Superior temporal gyrus (tissue), 1 donor: ENCODE results near the gene POC1B.

Experiments used
- DNase-seq: peaks from one replicate; pipeline ENCODE4 v3.0.0-alpha.2; 2016; ENCODE audit errors: extremely low spot score

Gene POC1B

GRCh38 chr12:89497005-89497404, 28.8 kb downstream of the POC1B start:
- no peak for DNase-seq

DNA sequence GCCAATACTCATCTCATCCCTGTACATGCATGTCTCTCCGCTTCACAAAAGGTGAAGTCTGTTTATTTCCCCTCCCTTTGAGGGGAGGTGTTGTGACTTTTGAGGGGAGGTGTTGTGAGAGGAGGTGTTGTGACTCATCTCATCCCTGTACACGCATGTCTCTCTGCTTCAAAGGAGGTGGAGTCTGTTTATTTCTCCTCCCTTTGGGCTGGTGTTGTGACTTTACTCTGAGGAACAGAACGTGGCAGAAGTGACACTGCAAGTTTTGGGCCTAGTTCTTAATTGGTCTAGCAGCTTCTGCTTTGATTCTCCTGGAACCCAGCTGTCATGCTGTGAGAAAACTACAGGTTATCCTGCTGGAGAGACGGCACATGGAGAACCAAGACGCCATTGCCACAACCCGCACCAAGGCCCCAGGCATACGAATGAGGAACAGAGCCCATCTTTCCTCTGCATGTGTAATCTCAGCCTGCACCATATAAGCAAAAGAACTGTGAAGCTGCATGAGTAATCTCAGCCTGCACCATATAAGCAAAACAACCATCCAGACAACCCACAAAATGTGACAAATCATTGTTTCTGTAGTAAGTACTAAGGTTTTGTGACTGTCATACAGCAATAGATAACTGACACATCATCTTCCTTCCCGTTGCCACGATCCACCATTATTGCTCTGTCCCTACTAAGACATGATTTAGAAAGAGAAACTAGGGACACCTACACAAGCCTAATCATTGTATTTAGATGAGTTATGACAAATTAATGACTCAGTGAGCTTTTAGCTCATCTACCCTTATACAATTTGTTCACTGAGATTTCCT, 31.2 kb downstream of the POC1B start:
- no peak for DNase-seq

DNA sequence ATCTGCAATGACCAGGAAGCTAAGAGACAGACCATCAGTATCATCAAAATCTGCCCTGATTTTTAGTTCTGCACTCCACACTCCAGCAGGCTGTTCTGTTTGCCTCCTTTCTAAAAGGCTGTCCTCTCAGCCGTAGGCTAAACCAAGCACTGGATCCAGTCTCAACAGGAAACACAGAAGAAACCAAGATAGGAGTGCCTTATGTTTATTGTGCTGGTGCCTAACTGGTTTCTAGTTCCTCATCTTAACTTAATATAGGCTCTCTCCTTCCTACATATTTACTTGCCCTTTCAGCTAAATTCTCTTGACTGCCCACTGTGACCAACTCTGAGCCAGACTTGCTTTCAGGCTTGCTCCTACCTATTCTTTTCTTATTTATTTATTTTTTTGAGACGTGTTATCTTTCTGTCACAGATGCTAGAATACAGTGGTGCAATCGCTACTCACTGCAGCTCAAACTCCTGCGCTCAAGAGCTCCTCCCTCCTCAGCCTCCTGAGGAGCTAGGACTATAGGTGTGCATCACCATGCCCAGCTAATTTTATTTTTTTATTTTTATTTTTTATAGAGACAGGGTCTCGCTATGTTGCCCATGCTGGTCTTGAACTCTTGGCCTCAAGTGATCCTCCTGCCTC, 32.1 kb downstream of the POC1B start:
- DNase-seq = no peak

GRCh38 chr12:89492883-89493282, 33.0 kb downstream of the POC1B start:
- no peak for DNase-seq

DNA sequence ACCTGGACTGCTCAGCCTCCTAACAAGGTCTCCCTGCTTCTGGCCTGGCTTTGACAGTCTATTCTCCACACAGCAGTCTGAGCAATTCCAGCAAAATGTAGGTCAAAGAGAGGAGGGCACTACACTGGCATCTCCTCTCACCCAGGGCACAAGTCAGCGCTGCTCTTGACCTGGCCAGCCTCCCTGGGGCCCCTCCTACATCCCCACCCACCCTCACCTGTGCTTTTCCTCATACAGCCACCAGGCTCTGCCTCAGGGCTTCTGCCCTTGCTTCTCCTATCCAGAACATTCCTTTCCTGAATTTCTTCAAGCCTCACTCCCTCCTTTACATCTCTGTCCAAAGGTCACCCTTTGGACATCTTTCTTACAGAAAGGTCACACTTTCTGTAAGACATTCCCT, 34.9 kb downstream of the POC1B start:
- DNase-seq = no peak

DNA sequence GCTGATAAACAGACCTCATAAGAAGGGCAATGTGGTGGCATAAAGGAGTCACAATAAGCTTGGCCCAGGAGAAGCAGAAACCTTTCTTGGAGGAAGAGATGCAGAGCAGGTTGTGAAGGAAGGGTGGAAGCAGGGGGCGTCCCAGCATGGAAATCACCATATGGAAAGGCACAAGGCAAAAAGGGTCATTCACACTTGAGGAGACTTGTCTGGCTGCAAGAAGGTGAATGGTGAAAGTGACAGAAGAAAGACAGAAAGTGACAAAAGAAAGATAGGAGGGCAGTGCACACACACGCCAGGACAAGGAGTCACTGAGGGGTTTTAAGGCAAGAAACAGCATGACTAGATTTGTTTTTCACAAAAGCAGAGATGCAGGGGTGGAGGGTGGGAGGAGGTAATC, 39.6 kb downstream of the POC1B start:
- no peak for DNase-seq

- DNase-seq = no peak
Observed at GRCh38 chr12:89484470-89484869, 41.4 kb downstream of the POC1B start.

GRCh38 chr12:89481213-89481914, 44.5 kb downstream of the POC1B start:
- DNase-seq = peak; percentile 85

DNA sequence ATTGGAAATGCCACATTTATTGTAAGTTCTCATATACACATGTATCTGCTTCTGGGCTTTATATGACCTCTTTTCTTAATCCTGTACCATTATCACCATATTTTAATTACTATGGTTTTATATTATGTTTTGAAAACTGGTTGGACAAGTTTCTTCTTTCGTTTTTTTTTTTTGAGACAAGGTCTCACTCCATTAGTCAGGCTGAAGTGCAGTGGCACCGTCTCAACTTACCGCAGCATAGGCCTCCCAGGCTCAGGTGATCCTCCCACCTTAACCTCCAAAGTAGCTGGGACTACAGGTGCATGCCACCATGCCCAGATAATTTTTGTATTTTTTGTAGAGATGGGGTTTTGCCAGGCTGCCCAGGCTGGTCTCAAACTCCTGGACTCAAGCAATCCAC, 45.9 kb downstream of the POC1B start:
- DNase-seq = no peak

DNA sequence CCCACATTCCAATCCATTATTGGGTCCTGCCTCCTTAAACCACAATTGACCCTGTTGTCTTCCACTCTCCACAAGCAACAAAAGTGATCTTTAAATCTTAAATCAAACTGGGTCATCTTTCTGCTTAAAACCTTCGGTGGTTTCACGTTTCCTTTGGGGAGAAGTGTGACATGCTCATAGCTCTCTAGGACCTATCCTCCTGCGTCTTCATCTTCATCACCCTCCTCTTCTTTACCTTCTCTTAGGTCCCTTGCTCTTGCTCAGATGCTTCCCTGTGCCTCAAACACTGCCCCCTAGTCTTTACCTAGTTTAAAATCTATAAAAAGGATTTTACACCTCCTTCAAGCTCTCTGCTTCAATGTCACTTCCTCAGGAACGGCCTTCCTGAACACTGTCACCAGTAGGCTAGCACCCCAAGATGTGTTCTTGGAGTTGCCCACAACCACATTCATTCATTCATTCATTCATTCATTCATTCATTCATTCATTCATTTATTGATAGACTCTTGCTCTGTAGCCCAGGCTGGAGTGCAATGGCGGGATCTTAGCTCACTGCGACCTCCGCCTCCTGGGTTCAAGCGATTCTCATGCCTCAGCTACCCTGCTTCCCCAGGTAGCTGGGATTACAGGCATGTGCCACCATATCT, 48.1 kb downstream of the POC1B start:
- DNase-seq = no peak

- DNase-seq = no peak
Observed at GRCh38 chr12:89476904-89477595, 48.8 kb downstream of the POC1B start.

GRCh38 chr12:89476232-89476631, 49.6 kb downstream of the POC1B start:
- DNase-seq = no peak

- DNase-seq = no peak
Observed at GRCh38 chr12:89475203-89475990, 50.5 kb downstream of the POC1B start.

- no peak for DNase-seq
Observed at GRCh38 chr12:89474615-89475014, 51.2 kb downstream of the POC1B start.

GRCh38 chr12:89472508-89472907, 53.3 kb downstream of the POC1B start:
- peak; percentile 72 for DNase-seq

DNA sequence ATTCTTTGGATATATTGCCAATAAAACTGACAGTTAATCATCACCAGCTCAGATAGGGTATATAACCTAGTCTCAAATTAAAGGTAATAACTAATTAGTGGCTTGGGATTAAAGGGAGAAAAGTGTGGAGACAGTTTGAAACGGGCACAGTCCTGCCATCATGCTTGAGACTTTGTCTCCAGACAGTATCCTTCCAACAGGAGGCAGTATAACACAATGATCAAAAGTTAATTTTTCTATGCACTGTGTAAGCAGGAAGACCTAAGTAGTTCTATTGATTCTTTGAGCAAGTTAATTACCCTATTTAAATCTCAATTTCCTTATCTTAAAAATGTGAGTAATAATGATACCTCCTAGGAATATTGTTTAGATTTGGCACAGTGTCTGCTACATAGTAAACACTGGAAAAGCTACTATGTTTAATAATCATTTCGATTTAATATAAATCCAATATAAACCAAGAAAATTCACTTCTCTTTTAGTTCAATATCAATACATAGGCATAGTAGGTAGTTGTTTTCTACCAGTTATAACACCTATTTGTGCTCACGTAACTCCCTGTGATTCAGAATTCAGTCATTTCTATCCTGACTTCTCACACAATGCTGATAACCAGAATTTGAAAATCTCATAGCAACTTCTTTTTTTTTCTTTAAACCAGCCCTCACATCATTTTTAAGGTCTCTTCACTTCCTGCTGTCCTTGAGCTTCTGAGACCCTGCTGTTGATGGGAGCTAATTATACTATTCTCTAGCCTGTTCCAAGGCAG, 54.9 kb downstream of the POC1B start:
- DNase-seq = peak; percentile 94

- DNase-seq = no peak
Observed at GRCh38 chr12:89469361-89469760, 56.5 kb downstream of the POC1B start.

DNA sequence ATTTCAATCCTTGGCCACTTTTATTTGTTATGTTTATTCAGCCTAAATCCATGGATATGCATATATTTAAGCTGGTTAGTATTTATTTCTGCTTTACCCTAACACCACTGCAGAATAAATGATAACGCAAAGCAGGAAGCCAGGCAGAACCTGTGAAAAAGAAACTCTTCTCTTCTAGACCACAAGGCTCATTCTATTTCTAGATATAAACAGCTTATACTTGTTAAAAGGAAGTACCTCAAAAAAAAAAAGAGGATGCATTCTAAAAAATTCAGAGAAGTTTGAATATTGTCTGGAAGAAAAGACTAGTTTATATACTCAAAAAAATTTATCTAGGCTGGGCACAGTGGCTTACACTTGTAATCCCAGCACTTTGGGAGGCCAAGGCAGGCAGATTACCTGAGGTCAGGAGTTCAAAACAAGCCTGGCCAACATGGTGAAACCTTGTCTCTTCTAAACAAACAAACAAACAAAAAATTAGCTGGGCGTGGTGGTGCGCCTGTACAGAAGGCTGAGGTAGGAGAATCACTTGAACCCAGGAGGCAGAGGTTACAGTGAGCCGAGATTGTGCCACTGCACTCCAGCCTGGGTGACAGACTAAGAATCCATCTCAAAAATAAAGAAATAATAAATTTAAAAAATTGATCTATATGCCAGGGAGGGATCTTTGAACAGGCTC, 57.1 kb downstream of the POC1B start:
- peak; percentile 56 for DNase-seq

GRCh38 chr12:89468017-89468416, 57.8 kb downstream of the POC1B start:
- no peak for DNase-seq
